Measurements from ENCODE around the gene CAMSAP1.

- TF ChIP-seq CTCF (IDR thresholded peaks at IDR 0.05 in 8 of 11, conservative IDR thresholded peaks at IDR 0.05 in 3 of 11) (no peak), POLR2AphosphoS5 (IDR thresholded peaks at IDR 0.05) (no peak)
These were observed 38.6 kb upstream of the CAMSAP1 start for GRCh38 chr9:135945969-135946368.
